Measurements from ENCODE around the gene SPG7.
"Not testable (repeated sequence)": the region's sequence is repeated elsewhere in the genome, so short reads cannot be mapped to it uniquely, and the experiment has no call there.

Gene SPG7

GRCh38 chr16:89507834-89508590 is at the start of gene SPG7:
SPG7 (plus strand) TSS chr16:89508403; CDS start chr16:89508418, 15 bp downstream.
- peak in 13 of 14 donors; percentile 61 to 94 (median 77) for DNase-seq

GRCh38 chr16:89458551-89458950 is 49.7 kb upstream of the SPG7 start:
- no peak for DNase-seq

- no peak for DNase-seq
Observed at GRCh38 chr16:89458967-89459366, 49.2 kb upstream of the SPG7 start.

- no peak for DNase-seq
Observed at GRCh38 chr16:89460556-89460955, 47.6 kb upstream of the SPG7 start.

GRCh38 chr16:89461890-89462289 is 46.3 kb upstream of the SPG7 start:
- DNase-seq: not testable (repeated sequence)

- not testable (repeated sequence) for DNase-seq
Observed at GRCh38 chr16:89462639-89463038, 45.6 kb upstream of the SPG7 start.

GRCh38 chr16:89463312-89463711 is 44.9 kb upstream of the SPG7 start:
- not testable (repeated sequence) for DNase-seq

- DNase-seq: no peak
Observed at GRCh38 chr16:89466920-89467319, 41.3 kb upstream of the SPG7 start.

GRCh38 chr16:89467382-89467781 is 40.8 kb upstream of the SPG7 start:
- DNase-seq: no peak

GRCh38 chr16:89472711-89473075 is 35.5 kb upstream of the SPG7 start:
- no peak for DNase-seq

GRCh38 chr16:89473136-89473712 is 35.0 kb upstream of the SPG7 start:
- DNase-seq: no peak

GRCh38 chr16:89473791-89474414 is 34.3 kb upstream of the SPG7 start:
- no peak for DNase-seq

- DNase-seq: no peak
Observed at GRCh38 chr16:89475144-89475543, 33.1 kb upstream of the SPG7 start.

- no peak for DNase-seq
Observed at GRCh38 chr16:89476379-89476778, 31.8 kb upstream of the SPG7 start.

- DNase-seq: no peak
Observed at GRCh38 chr16:89476811-89477261, 31.4 kb upstream of the SPG7 start.

GRCh38 chr16:89478576-89479221 is 29.5 kb upstream of the SPG7 start:
- DNase-seq: no peak

- no peak for DNase-seq
Observed at GRCh38 chr16:89481356-89481955, 26.7 kb upstream of the SPG7 start.

- no peak for DNase-seq
Observed at GRCh38 chr16:89482150-89482816, 25.9 kb upstream of the SPG7 start.

GRCh38 chr16:89482817-89483205 is 25.4 kb upstream of the SPG7 start:
- DNase-seq: no peak

GRCh38 chr16:89484041-89484501 is 24.1 kb upstream of the SPG7 start:
- DNase-seq: no peak

- no peak for DNase-seq
Observed at GRCh38 chr16:89484923-89485679, 23.1 kb upstream of the SPG7 start.

Measured in C1 segment of cervical spinal cord (tissue), 14 donors.